ENCODE data around the gene KLRG1.

The KLRG1 gene

GRCh38 chr12:9024512-9024911, 35.2 kb downstream of the KLRG1 start:
- Histone ChIP-seq H4K20me1 (ENCODE audit: insufficient read depth, low read length) (no peaks in the 10 kb centered on the region), H3K36me3 (ENCODE audit: insufficient read depth, low read length) (no peaks in the 10 kb centered on the region), H3K4me2 (ENCODE audit: low read length) (no peak overlapping the region), H3K27me3 (ENCODE audit: insufficient read depth, low read length) (no peaks in the 10 kb centered on the region), H3K4me3 (ENCODE audit: low read depth, low read length, poor library complexity, severe bottlenecking) (no peak overlapping the region), H3F3A (ENCODE audit: insufficient read depth, low read length) (no peaks in the 10 kb centered on the region), H3K27ac (ENCODE audit: low read depth, low read length, poor library complexity, severe bottlenecking) (no peak overlapping the region), H2AFZ (ENCODE audit: low read length) (no peak overlapping the region), H3K9me2 (ENCODE audit: low read depth, low read length) (no peaks in the 10 kb centered on the region), H3K9me3 (ENCODE audit: low read length) (no peaks in the 10 kb centered on the region), H3K4me1 (ENCODE audit: insufficient read depth, low read length, severe bottlenecking) (no peaks in the 10 kb centered on the region), H3K79me2 (ENCODE audit: insufficient read depth, low read length) (no peaks in the 10 kb centered on the region), H3K9ac (ENCODE audit: low read length) (no peak overlapping the region)
- no peak for TF ChIP-seq CTCF (IDR thresholded peaks at IDR 0.05; ENCODE audit: low read length)
- no peak for TF ChIP-seq EZH2 (IDR thresholded peaks at IDR 0.05; ENCODE audit: borderline replicate concordance, low read length)

- no peaks in the 10 kb centered on the region for H3F3A ChIP-seq (ENCODE audit: insufficient read depth, low read length)
- no peak overlapping the region for H3K4me3 ChIP-seq (ENCODE audit: low read depth, low read length, poor library complexity, severe bottlenecking)
Measured at GRCh38 chr12:9027161-9028059, 38.1 kb downstream of the KLRG1 start.

GRCh38 chr12:9030776-9031175, 41.4 kb downstream of the KLRG1 start:
- Histone ChIP-seq H3K36me3 (ENCODE audit: insufficient read depth, low read length) (no peaks in the 10 kb centered on the region), H3K27ac (ENCODE audit: low read depth, low read length, poor library complexity, severe bottlenecking) (no peak overlapping the region), H3K79me2 (ENCODE audit: insufficient read depth, low read length) (no peaks in the 10 kb centered on the region), H3K27me3 (ENCODE audit: insufficient read depth, low read length) (no peaks in the 10 kb centered on the region), H4K20me1 (ENCODE audit: insufficient read depth, low read length) (no peaks in the 10 kb centered on the region), H3K9ac (ENCODE audit: low read length) (no peak overlapping the region), H3K4me3 (ENCODE audit: low read depth, low read length, poor library complexity, severe bottlenecking) (no peak overlapping the region), H3F3A (ENCODE audit: insufficient read depth, low read length) (no peaks in the 10 kb centered on the region), H3K4me2 (ENCODE audit: low read length) (no peak overlapping the region), H3K9me2 (ENCODE audit: low read depth, low read length) (no peaks in the 10 kb centered on the region), H3K4me1 (ENCODE audit: insufficient read depth, low read length, severe bottlenecking) (no peaks in the 10 kb centered on the region), H2AFZ (ENCODE audit: low read length) (no peak overlapping the region), H3K9me3 (ENCODE audit: low read length) (no peaks in the 10 kb centered on the region)
- no peak for TF ChIP-seq CTCF (IDR thresholded peaks at IDR 0.05; ENCODE audit: low read length)
- no peak for TF ChIP-seq EZH2 (IDR thresholded peaks at IDR 0.05; ENCODE audit: borderline replicate concordance, low read length)

More at GRCh38 chr12:9027161-9028059, 38.1 kb downstream of the KLRG1 start:
- no peaks in the 10 kb centered on the region for H3K4me1 ChIP-seq (ENCODE audit: insufficient read depth, low read length, severe bottlenecking)
- H3K36me3 ChIP-seq (ENCODE audit: insufficient read depth, low read length) = no peaks in the 10 kb centered on the region
- no peaks in the 10 kb centered on the region for H3K9me2 ChIP-seq (ENCODE audit: low read depth, low read length)
- no peak overlapping the region for H3K9ac ChIP-seq (ENCODE audit: low read length)
- no peak overlapping the region for H3K4me2 ChIP-seq (ENCODE audit: low read length)
- H4K20me1 ChIP-seq (ENCODE audit: insufficient read depth, low read length) = no peaks in the 10 kb centered on the region
- H3K27ac ChIP-seq (ENCODE audit: low read depth, low read length, poor library complexity, severe bottlenecking) = no peak overlapping the region
- no peak overlapping the region for H2AFZ ChIP-seq (ENCODE audit: low read length)
- TF ChIP-seq EZH2 (IDR thresholded peaks at IDR 0.05; ENCODE audit: borderline replicate concordance, low read length) (no peak), CTCF (IDR thresholded peaks at IDR 0.05; ENCODE audit: low read length) (no peak)
- H3K27me3 ChIP-seq (ENCODE audit: insufficient read depth, low read length) = no peaks in the 10 kb centered on the region
- H3K9me3 ChIP-seq (ENCODE audit: low read length) = no peaks in the 10 kb centered on the region
- H3K79me2 ChIP-seq (ENCODE audit: insufficient read depth, low read length) = no peaks in the 10 kb centered on the region

Measured in OCI-LY1 (cell line).